Prostate gland (tissue), 2 donors: Measurements from ENCODE around the gene MECP2.

Experiments
- POLR2A ChIP-seq: fragments of 450-650 bp; IDR thresholded peaks from one replicate; pipeline ENCODE4 v1.6.1; 2016; ENCODE audit warnings: antibody characterized with exemption, mild to moderate bottlenecking
- POLR2AphosphoS5 ChIP-seq: sonication (generic); formaldehyde crosslinking; IDR thresholded peaks from one replicate; pipeline ENCODE4 v1.6.1; 2017; ENCODE audit warnings: antibody characterized with exemption
- TF ChIP-seq, protein P1 (sequence below), 4 experiments: fragments of 200-600 bp in 2 of 4; fragments of 450-650 bp in 2 of 4; sonication (generic) in 2 of 4; IDR thresholded peaks; 1 replicate in 3 of 4; 2 replicates in 1 of 4; pipeline ENCODE4 v1.5.1; 2016 to 2019; ENCODE audit warnings: antibody characterized with exemption in 4 of 4, mild to moderate bottlenecking in 2 of 4, moderate library complexity in 2 of 4

DNA sequence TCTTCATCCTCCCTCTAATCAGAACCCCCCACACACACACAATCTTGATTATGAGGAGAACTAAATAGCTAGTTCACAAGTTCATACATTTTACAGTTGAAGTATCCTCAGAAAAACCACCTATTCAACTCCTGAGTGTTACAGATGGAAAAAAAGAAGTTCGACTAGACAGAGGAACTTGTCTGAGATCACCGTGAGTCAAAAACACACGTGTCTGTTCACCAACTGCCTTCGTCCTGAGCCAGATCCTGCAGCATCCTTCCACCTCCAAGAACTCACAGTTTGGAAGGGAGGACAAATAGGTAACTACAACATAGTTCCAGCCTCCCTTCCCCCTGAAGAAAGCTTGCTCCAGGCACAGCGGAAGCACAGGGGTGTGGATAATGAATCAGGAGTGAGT is 58.9 kb downstream of the MECP2 start:
- TF ChIP-seq POLR2A = no peak
- TF ChIP-seq, protein P1, sequence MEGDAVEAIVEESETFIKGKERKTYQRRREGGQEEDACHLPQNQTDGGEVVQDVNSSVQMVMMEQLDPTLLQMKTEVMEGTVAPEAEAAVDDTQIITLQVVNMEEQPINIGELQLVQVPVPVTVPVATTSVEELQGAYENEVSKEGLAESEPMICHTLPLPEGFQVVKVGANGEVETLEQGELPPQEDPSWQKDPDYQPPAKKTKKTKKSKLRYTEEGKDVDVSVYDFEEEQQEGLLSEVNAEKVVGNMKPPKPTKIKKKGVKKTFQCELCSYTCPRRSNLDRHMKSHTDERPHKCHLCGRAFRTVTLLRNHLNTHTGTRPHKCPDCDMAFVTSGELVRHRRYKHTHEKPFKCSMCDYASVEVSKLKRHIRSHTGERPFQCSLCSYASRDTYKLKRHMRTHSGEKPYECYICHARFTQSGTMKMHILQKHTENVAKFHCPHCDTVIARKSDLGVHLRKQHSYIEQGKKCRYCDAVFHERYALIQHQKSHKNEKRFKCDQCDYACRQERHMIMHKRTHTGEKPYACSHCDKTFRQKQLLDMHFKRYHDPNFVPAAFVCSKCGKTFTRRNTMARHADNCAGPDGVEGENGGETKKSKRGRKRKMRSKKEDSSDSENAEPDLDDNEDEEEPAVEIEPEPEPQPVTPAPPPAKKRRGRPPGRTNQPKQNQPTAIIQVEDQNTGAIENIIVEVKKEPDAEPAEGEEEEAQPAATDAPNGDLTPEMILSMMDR (IDR thresholded peaks at IDR 0.05) = no peak
- no peak for TF ChIP-seq POLR2AphosphoS5
